Measurements from ENCODE around the gene ACD. TPM values are rescaled to one million over a fixed set of nuclear protein-coding genes. Genes with fewer than 3 reads are reported as not detected.

Gene ACD
- total and polyA plus RNA-seq, 2 of the 4 experiments (the other 2 are of a cell fraction): 15.6 to 31.1 TPM

GRCh38 chr16:67685388-67686112 is 25.5 kb upstream of the ACD start:
- WGBS, 2 experiments (ENCODE audit: extremely low coverage in 2 of 2, insufficient read length in 1 of 2): 80% methylated on average over 4 of the region's 17 CpGs; no CpG with 5 or more reads in 1 of the 2 experiments
- Histone ChIP-seq H3K79me1 (ENCODE audit: low read depth in 1 of 2, low read length in 2 of 2) (peaks cover 8 to 36% of the 10 kb centered on the region in 2 experiments; a peak in 3 of 4 replicates), H2BK20ac (ENCODE audit: low read depth, low read length) (no peak overlapping the region), H3K9ac (ENCODE audit: low read depth, low read length) (no peak overlapping the region), H3K4me3 (ENCODE audit: insufficient read depth, low read depth, low read length) (no peak overlapping the region), H3K4me1 (ENCODE audit: control insufficient read depth, insufficient read depth, low read length) (peaks cover 2% of the 10 kb centered on the region; the same call in 1 of the 2 replicates), H3K18ac (ENCODE audit: low read depth, low read length) (no peak overlapping the region), H3K4me2 (ENCODE audit: low read depth, low read length) (no peak overlapping the region), H3K14ac (replicated peaks; ENCODE audit: low read depth, low read length) (no peak overlapping the region), H4K5ac (ENCODE audit: low read depth, low read length) (no peak overlapping the region), H2AFZ (replicated peaks; ENCODE audit: low read length, poor library complexity) (no peak overlapping the region), H3K23ac (ENCODE audit: low read depth, low read length) (no peak overlapping the region), H3K56ac (ENCODE audit: extremely low read depth, insufficient read depth, low read length) (no peak overlapping the region), H3K36me3 (ENCODE audit: control insufficient read depth, insufficient read depth, low read length) (peaks cover 17% of the 10 kb centered on the region), H3K9me1 (ENCODE audit: insufficient read depth, low read length) (peaks cover 10% of the 10 kb centered on the region), H2BK120ac (ENCODE audit: low read depth, low read length) (no peak overlapping the region), H3K9me3 (ENCODE audit: control insufficient read depth, insufficient read depth, low read length) (no peaks in the 10 kb centered on the region), H4K91ac (ENCODE audit: insufficient read depth, low read depth, low read length) (no peak overlapping the region), H3K27ac (ENCODE audit: insufficient read depth, low read length) (no peak overlapping the region), H2BK5ac (ENCODE audit: low read depth, low read length, poor library complexity, severe bottlenecking) (no peak overlapping the region), H2BK15ac (ENCODE audit: low read depth, low read length) (no peak overlapping the region), H4K20me1 (ENCODE audit: insufficient read depth, low read length) (no peaks in the 10 kb centered on the region), H2AK5ac (ENCODE audit: low read depth, low read length) (no peak overlapping the region), H2AK9ac (replicated peaks; ENCODE audit: low read depth, low read length, poor library complexity) (no peak overlapping the region), H4K8ac (ENCODE audit: low read depth in 2 of 2, low read length in 2 of 2) (no peak overlapping the region), H3K27me3 (ENCODE audit: control insufficient read depth, insufficient read depth, low read length) (no peaks in the 10 kb centered on the region), H3K4ac (ENCODE audit: low read depth, low read length) (no peak overlapping the region)
- dilution Hi-C loops (cut with HindIII; ENCODE audit: low sequenced_read_pairs, unreplicated experiment): no loop called here
- ATAC-seq (ENCODE audit: low read depth) (no peak), DNase-seq (no peak)
- BruUV-seq (replicated peaks): no TSS peak
- in situ Hi-C loops (cut with MboI; ENCODE audit: low sequenced_read_pairs): no loop called here
- intact Hi-C loops (cut with micrococcal nuclease): no loop called here
- ChIA-PET CTCF (no interaction called here), POLR2A (ENCODE audit: unreplicated experiment) (no interaction called here)
- TF ChIP-seq POLR2A (IDR thresholded peaks at IDR 0.05; ENCODE audit: low read depth, low read length) (no peak), MAFK (IDR thresholded peaks at IDR 0.05; ENCODE audit: low read depth, low read length) (no peak), MAZ (IDR thresholded peaks at IDR 0.05; ENCODE audit: borderline replicate concordance, low read depth, low read length) (no peak), CHD1 (IDR thresholded peaks at IDR 0.05; ENCODE audit: low read depth, low read length) (no peak)

Measured in IMR-90 (cell line).